HG03045 (cell line): ENCODE data around the gene RPL37A.
"Not testable (repeated sequence)": the region's sequence is repeated elsewhere in the genome, so short reads cannot be mapped to it uniquely, and the experiment has no call there.

ENCODE experiments used
- ATAC-seq: cut with Tn5 transposase; IDR thresholded peaks from one replicate; pipeline ENCODE4 v1.9.1; 2021; ENCODE audit warnings: mild to moderate bottlenecking, moderate library complexity; ENCODE audit not compliant: unreplicated experiment

RPL37A gene

GRCh38 chr2:216516730-216517350 is 18.2 kb downstream of the RPL37A start:
- no peak for ATAC-seq

- ATAC-seq: no peak
These were observed 19.0 kb downstream of the RPL37A start for GRCh38 chr2:216517447-216518225.

GRCh38 chr2:216518566-216519119 is 20.0 kb downstream of the RPL37A start:
- ATAC-seq: not testable (repeated sequence)

GRCh38 chr2:216519154-216519762 is 20.6 kb downstream of the RPL37A start:
- ATAC-seq: no peak

- no peak for ATAC-seq
These were observed 21.5 kb downstream of the RPL37A start for GRCh38 chr2:216520112-216520511.

- no peak for ATAC-seq
These were observed 24.4 kb downstream of the RPL37A start for GRCh38 chr2:216522892-216523502.

- no peak for ATAC-seq
These were observed 27.3 kb downstream of the RPL37A start for GRCh38 chr2:216525972-216526371.

GRCh38 chr2:216526939-216527338 is 28.3 kb downstream of the RPL37A start:
- no peak for ATAC-seq

- ATAC-seq: no peak
These were observed 29.0 kb downstream of the RPL37A start for GRCh38 chr2:216527600-216527999.

- ATAC-seq: no peak
These were observed 33.9 kb downstream of the RPL37A start for GRCh38 chr2:216532562-216532961.

- no peak for ATAC-seq
These were observed 35.0 kb downstream of the RPL37A start for GRCh38 chr2:216533609-216534008.

- no peak for ATAC-seq
These were observed 36.2 kb downstream of the RPL37A start for GRCh38 chr2:216534809-216535208.

GRCh38 chr2:216535454-216535995 is 36.9 kb downstream of the RPL37A start:
- no peak for ATAC-seq

- ATAC-seq: no peak
These were observed 38.1 kb downstream of the RPL37A start for GRCh38 chr2:216536734-216537210.

- no peak for ATAC-seq
These were observed 38.7 kb downstream of the RPL37A start for GRCh38 chr2:216537366-216537765.

GRCh38 chr2:216538538-216538937 is 39.9 kb downstream of the RPL37A start:
- no peak for ATAC-seq

GRCh38 chr2:216539120-216539519 is 40.5 kb downstream of the RPL37A start:
- ATAC-seq: no peak

GRCh38 chr2:216539791-216540241 is 41.2 kb downstream of the RPL37A start:
- ATAC-seq: no peak

- ATAC-seq: no peak
These were observed 42.3 kb downstream of the RPL37A start for GRCh38 chr2:216540920-216541319.

GRCh38 chr2:216541505-216541904 is 42.9 kb downstream of the RPL37A start:
- ATAC-seq: no peak

- no peak for ATAC-seq
These were observed 46.7 kb downstream of the RPL37A start for GRCh38 chr2:216545359-216545758.
